ENCODE data around the gene NR2F2.

Gene NR2F2

DNA sequence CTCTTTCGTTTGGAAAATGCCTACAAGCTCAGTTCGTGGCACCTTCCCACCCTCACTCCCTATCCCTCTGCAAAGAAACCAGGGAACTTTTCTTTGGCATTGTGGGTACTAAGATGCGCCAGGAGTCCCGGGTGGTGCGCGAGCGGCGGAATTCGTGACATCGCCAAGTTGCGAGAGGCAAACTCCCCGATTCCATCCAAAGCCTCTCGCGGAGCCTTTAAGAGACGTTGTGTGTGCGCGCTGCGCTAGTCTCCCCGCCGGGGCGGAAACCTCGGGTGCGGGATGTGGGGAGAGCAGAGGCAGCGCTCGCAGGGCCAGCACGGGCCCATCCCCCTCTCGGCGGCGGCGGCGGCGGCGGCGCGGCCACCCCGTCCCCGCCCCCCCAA is 443 bp upstream of the NR2F2 start:
- Histone ChIP-seq H3K36me3 (ENCODE audit: insufficient read depth, low read length) (no peaks in the 10 kb centered on the region), H3K4me2 (ENCODE audit: insufficient read depth, low read length) (no peak overlapping the region), H3K9ac (ENCODE audit: low read depth, low read length) (no peak overlapping the region), H3K27me3 (ENCODE audit: insufficient read depth, low read length, poor library complexity) (peaks cover 5% of the 10 kb centered on the region), H3K27ac (ENCODE audit: low read length) (no peak overlapping the region), H3K9me3 (ENCODE audit: insufficient read depth, low read length, severe bottlenecking) (no peaks in the 10 kb centered on the region), H2AFZ (ENCODE audit: low read depth, low read length) (no peak overlapping the region), H3K79me2 (ENCODE audit: insufficient read depth, low read length) (no peaks in the 10 kb centered on the region), H3K4me3 (ENCODE audit: low read depth in 1 of 2, low read length in 2 of 2) (no peak overlapping the region), H4K20me1 (ENCODE audit: insufficient read depth, low read length) (no peaks in the 10 kb centered on the region), H3K4me1 (ENCODE audit: insufficient read depth, low read length) (no peaks in the 10 kb centered on the region)
- no peak for TF ChIP-seq CTCF (IDR thresholded peaks at IDR 0.05; ENCODE audit: borderline replicate concordance, extremely low read depth, low read length, poor library complexity, severe bottlenecking)
- no peak for TF ChIP-seq EZH2 (IDR thresholded peaks at IDR 0.05; ENCODE audit: borderline replicate concordance, low read depth, low read length, severe bottlenecking)
- ATAC-seq (ENCODE audit: insufficient read depth, low read depth) (no peak), DNase-seq (no peak)

- Histone ChIP-seq H3K79me2 (ENCODE audit: insufficient read depth, low read length) (no peaks in the 10 kb centered on the region), H3K9ac (ENCODE audit: low read depth, low read length) (no peak overlapping the region), H3K36me3 (ENCODE audit: insufficient read depth, low read length) (no peaks in the 10 kb centered on the region), H3K4me3 (ENCODE audit: low read depth in 1 of 2, low read length in 2 of 2) (no peak overlapping the region), H4K20me1 (ENCODE audit: insufficient read depth, low read length) (no peaks in the 10 kb centered on the region), H3K4me2 (ENCODE audit: insufficient read depth, low read length) (no peak overlapping the region), H3K4me1 (ENCODE audit: insufficient read depth, low read length) (no peaks in the 10 kb centered on the region), H3K27me3 (ENCODE audit: insufficient read depth, low read length, poor library complexity) (peaks cover 7% of the 10 kb centered on the region), H3K27ac (ENCODE audit: low read length) (no peak overlapping the region), H3K9me3 (ENCODE audit: insufficient read depth, low read length, severe bottlenecking) (no peaks in the 10 kb centered on the region), H2AFZ (ENCODE audit: low read depth, low read length) (no peak overlapping the region)
- ATAC-seq (ENCODE audit: insufficient read depth, low read depth): no peak
- no peak for TF ChIP-seq CTCF (IDR thresholded peaks at IDR 0.05; ENCODE audit: borderline replicate concordance, extremely low read depth, low read length, poor library complexity, severe bottlenecking)
- no peak for TF ChIP-seq EZH2 (IDR thresholded peaks at IDR 0.05; ENCODE audit: borderline replicate concordance, low read depth, low read length, severe bottlenecking)
- DNase-seq: no peak
These were observed 844 bp downstream of the NR2F2 start for GRCh38 chr15:96331144-96331944.

DNA sequence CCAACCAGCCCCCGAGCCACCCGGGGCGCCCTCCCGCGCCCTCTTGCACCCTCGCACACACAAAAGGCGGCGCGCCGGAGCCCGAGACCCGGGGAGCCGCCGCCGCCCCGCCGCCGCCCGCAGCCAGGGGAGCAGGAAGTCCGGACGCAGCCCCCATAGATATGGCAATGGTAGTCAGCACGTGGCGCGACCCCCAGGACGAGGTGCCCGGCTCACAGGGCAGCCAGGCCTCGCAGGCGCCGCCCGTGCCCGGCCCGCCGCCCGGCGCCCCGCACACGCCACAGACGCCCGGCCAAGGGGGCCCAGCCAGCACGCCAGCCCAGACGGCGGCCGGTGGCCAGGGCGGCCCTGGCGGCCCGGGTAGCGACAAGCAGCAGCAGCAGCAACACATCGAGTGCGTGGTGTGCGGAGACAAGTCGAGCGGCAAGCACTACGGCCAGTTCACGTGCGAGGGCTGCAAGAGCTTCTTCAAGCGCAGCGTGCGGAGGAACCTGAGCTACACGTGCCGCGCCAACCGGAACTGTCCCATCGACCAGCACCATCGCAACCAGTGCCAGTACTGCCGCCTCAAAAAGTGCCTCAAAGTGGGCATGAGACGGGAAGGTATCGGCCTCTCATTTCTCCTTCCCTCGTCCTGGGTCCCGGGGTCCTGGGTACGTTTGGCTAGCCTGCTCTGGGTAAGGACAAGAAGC is 1.6 kb downstream of the NR2F2 start:
- no peaks in the 10 kb centered on the region for H3K4me1 ChIP-seq (ENCODE audit: insufficient read depth, low read length)
- no peak overlapping the region for H3K4me3 ChIP-seq (ENCODE audit: low read depth in 1 of 2, low read length in 2 of 2)
- no peak overlapping the region for H3K4me2 ChIP-seq (ENCODE audit: insufficient read depth, low read length)
- no peak overlapping the region for H2AFZ ChIP-seq (ENCODE audit: low read depth, low read length)
- no peaks in the 10 kb centered on the region for H4K20me1 ChIP-seq (ENCODE audit: insufficient read depth, low read length)
- no peaks in the 10 kb centered on the region for H3K36me3 ChIP-seq (ENCODE audit: insufficient read depth, low read length)
- H3K9me3 ChIP-seq (ENCODE audit: insufficient read depth, low read length, severe bottlenecking): no peaks in the 10 kb centered on the region
- H3K27ac ChIP-seq (ENCODE audit: low read length): no peak overlapping the region
- DNase-seq (no peak), ATAC-seq (ENCODE audit: insufficient read depth, low read depth) (no peak)
- no peaks in the 10 kb centered on the region for H3K79me2 ChIP-seq (ENCODE audit: insufficient read depth, low read length)
- H3K9ac ChIP-seq (ENCODE audit: low read depth, low read length): no peak overlapping the region
- TF ChIP-seq CTCF (IDR thresholded peaks at IDR 0.05; ENCODE audit: borderline replicate concordance, extremely low read depth, low read length, poor library complexity, severe bottlenecking) (no peak), EZH2 (IDR thresholded peaks at IDR 0.05; ENCODE audit: borderline replicate concordance, low read depth, low read length, severe bottlenecking) (no peak)
- peaks cover 7% of the 10 kb centered on the region for H3K27me3 ChIP-seq (ENCODE audit: insufficient read depth, low read length, poor library complexity)

All from DND-41 (cell line).